GM18873 (cell line): ENCODE results near the gene SLC12A3.

Source experiments
- ATAC-seq: cut with Tn5 transposase; IDR thresholded peaks from one replicate; pipeline ENCODE4 v1.9.1; 2021; ENCODE audit warnings: mild to moderate bottlenecking, moderate library complexity, moderate number of reproducible peaks; ENCODE audit not compliant: unreplicated experiment, low FRiP score

Gene SLC12A3

GRCh38 chr16:56936950-56937349, 71.9 kb downstream of the SLC12A3 start:
- ATAC-seq: no peak

DNA sequence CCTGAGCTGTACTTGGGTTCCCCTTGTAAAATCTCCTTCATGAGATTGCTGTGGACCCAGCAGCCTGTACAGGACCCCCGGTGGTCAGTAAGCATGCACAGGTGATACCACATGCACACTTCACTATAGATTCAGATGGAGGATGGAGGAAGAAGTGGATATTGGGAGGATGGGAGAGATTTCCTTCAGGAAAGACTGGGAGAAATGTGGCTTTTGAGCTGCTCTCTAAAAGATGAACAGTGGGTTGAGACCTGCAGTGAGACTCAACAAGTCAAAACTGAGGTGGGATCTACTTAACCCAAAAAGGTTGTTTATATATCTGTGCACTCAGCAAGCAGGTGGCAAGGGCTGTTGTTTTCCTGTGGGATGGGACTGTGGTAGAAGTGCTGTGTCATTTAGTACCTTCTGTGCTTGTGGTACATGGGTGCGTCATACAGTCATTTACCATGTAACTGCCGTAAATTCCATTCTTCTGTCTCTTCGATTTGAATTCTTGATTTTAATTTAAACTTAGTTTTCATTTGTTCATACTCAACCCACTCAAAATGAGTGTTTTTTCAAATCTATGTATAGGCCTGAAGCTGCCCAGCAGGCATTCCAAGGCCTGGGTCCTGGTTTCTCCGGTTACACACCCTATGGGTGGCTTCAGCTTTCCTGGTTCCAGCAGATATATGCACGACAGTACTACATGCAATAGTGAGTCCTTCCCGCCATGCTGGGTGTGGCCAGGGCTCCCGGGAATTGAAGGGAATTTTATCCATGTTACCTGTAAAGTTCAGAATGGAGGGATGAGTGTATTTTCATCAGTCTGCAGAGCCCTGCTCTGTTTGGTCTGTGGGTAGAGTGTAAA, 73.9 kb downstream of the SLC12A3 start:
- peak; percentile 52 for ATAC-seq

- no peak for ATAC-seq
Observed at GRCh38 chr16:56939801-56940200, 74.8 kb downstream of the SLC12A3 start.

GRCh38 chr16:56941092-56941491, 76.1 kb downstream of the SLC12A3 start:
- no peak for ATAC-seq

GRCh38 chr16:56941856-56942331, 76.9 kb downstream of the SLC12A3 start:
- no peak for ATAC-seq

DNA sequence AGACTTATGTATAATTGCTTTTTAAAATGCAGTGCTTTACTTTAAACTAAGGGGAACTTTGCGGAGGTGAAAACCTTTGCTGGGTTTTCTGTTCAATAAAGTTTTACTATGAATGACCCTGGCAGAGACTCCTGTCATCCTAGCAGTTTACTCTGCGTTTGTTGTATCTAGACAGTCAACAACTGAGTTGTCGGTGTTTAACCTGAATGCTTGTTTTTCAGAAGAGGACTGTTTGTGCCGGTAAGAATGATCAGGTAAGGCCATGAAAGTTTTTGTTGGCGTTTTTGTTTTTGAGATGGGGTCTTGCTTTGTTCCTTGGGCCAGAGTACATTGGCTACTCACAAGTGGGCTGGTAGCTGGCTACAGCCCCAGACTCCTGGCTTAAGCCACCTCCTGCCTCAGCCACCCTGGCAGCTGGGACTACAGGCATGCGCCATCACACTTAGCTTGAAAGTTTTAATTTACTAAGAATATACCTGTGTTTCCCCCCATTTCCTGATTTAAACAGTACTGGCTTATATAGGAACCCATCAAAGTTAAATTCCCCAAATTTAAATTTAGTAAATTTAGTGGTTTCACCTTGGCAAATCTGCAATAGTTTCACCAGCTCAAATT, 78.9 kb downstream of the SLC12A3 start:
- ATAC-seq: no peak

- peak; percentile 53 for ATAC-seq
Observed at GRCh38 chr16:56944954-56945839, 80.2 kb downstream of the SLC12A3 start.

DNA sequence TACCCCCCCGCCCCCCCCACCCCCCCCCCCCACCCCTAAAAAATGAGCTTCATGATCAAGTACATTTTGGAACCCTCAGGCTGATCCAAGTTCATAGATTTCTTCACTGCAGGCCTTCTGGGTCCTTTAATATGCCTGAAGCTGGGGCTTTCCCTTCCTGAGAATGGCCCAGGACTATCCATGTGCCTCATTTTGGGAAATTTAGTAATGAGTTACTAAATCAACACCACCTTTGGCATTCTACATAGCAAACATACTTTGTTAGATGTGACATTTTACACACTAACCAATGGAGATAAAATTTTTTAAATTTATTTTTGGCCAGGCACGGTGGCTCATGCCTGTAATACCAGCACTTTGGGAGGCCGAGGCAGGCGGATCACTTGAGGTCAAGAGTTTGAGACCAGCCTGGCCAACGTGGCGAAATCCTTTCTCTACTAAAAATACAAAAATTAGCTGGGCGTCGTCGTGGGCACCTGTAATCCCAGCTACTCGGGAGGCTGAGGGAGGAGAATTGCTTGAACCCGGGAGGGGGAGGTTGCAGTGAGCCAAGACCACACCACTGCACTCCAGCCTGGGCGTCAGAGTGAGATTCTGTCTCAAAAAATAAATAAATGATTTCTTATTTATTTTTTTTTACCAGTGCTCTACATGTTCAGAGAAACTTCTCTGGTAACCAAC, 81.0 kb downstream of the SLC12A3 start:
- no peak for ATAC-seq

- ATAC-seq: no peak
Observed at GRCh38 chr16:56946767-56947603, 82.0 kb downstream of the SLC12A3 start.

DNA sequence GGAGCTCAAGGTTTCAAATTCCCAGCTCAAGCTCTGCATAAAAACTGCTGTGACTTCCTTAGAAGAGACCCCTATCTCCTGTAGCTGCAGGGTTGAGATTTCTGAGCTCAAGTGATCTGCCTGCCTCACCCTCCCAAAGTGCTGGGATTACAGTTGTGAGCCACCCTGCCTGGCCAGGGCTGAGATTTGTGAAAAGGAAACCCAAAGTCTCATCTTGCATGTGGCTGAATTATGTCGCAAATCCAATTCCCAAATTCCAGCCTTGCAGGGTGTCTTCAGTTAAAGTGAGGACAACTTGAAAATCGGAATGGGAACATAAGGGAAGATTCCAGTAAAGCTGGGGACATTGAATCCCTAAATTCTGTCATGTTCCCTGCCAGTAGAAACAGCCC, 82.6 kb downstream of the SLC12A3 start:
- no peak for ATAC-seq

DNA sequence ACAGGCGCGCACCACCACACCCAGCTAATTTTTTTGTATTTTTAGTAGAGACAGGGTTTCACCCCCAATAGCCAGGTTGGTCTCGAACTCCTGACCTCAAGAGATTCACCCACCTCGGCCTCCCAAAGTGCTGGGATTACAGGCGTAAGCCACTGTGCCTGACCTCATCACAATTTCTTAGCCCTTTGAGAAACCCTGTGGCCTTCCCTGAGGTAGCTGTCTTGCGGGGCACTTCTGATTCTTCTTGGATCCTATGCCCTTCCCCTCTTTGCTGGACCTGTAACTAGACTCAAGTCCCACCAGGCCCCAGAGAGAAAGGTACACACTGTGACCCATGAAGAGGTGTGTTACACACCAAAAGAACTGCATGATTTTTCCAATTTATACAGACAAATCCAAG, 83.2 kb downstream of the SLC12A3 start:
- ATAC-seq: no peak

DNA sequence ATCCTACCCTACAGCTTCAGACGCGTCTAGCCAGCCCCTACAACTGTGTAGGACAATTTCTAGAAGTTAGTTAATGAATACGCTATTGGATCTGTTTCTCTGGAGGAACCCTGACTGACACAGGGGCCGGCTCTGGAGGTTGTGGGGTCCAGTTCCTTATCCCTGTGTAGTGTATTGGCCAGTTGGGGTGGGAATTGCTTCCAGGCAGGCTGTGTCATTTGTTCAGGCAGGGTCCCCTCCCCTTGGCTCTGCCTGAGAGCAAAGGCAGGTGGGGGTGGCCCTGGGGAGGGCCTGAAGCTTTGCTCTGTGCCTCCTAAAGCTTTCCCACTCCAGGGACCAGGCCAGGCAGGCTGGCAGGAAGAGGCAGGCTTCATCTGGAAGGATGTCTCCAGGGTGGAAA, 85.0 kb downstream of the SLC12A3 start:
- no peak for ATAC-seq

- no peak for ATAC-seq
Observed at GRCh38 chr16:56950455-56950854, 85.4 kb downstream of the SLC12A3 start.

DNA sequence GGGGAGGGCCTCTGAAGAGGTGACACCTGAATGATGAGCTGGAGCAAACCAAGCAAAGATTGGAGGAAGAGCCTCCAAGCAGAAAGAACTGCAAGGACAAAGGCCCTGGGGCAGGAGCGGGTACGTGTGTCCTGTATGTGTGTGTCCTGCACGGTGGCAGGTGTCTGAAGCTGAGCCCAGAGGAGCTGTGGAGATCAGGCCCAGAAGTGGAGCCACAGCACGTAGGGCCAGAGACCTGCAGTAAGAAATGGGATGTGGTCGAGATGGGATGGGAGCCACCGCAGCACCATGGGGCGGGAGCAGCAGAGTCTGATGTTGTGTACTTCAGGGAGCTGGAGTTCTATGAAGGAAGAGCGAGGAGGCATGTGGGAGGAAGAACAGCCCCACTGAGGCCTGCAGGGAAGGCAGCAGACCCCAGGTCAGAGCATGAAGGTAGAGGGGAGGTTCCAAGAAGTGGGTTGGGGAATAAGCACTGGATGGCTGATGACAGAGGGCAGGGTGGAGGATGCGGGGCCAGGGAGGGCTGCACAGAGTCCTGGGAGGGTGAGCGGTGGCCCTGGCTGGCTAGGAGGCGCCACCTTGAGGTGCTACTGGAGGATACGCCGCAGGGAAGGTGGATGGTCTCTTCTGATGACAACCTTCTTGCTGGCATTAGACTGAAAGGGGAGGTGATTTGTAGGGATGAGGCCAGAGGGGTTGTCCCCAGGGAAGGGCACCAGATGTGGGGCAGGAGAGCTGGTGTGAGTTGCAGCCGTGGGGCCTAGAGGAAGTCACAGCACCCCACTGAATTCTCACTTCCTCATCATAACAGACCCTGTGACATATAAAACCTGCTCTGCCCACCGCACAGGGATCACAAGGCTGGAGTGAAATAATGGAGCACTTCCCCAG, 86.1 kb downstream of the SLC12A3 start:
- peak; percentile 39 for ATAC-seq

- ATAC-seq: no peak
Observed at GRCh38 chr16:56953006-56953405, 88.0 kb downstream of the SLC12A3 start.

DNA sequence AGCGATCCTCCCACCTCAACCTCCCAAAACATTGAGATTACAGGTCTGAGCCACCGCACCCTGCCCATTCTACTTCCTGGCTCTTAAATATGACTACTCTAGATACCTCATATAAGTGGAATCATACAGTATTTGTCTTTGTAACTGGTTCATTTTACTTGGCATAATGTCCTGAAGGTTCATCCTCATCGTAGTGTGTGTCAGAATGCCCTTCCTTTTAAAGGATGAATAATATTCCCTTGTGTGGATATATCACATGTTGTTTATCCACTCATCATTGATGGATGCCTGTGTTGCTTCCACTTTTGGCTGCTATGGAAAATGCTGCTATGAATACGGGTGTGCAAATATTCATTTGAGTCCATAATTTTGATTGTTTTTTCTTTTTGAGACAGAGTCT, 91.1 kb downstream of the SLC12A3 start:
- ATAC-seq: no peak

- ATAC-seq: no peak
Observed at GRCh38 chr16:56956756-56957155, 91.7 kb downstream of the SLC12A3 start.

- no peak for ATAC-seq
Observed at GRCh38 chr16:56960681-56961281, 95.8 kb downstream of the SLC12A3 start.
